Muscle of arm (tissue), 12 donors: ENCODE results near the gene AAMDC. TPM values are rescaled to one million over a fixed set of nuclear protein-coding genes. Genes with fewer than 3 reads are reported as not detected.
"Not testable (repeated sequence)": the region's sequence is repeated elsewhere in the genome, so short reads cannot be mapped to it uniquely, and the experiment has no call there.

ENCODE experiments used
- DNase-seq: peaks from one replicate; pipeline ENCODE4 v3.0.0-alpha.2; 2013
- polyA plus RNA-seq, 12 donors: library from polyadenylated mRNA; unstranded; fragments of 120-200 nt; gene quantifications; one replicate each; pipeline ENCODE4 v1.2.1, GENCODE V29; 2013; ENCODE audit not compliant: insufficient read length in 12 of 12

The AAMDC gene
- polyA plus RNA-seq, 12 donors, result 31.0 to 75.2 (median 41.7) TPM; not detected in 1

DNA sequence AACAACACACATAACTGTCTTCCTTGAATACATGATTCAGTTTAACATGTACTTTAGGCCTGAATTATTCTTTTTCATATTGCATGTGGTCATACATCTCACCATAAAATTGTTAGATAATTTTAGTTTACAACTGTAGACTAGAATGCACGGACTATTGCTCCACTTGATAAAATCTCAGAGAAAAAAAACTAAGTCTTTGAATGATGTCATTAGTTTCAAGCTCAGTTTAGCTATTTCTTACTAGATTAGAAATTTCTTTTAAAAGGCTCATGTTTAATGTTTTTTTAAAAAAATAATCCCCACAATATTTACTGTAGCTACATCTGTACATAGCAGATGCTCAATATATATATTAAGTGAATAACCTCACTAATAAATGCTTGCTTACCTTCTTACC is 5.5 kb upstream of the AAMDC start:
- DNase-seq, result no peak

DNA sequence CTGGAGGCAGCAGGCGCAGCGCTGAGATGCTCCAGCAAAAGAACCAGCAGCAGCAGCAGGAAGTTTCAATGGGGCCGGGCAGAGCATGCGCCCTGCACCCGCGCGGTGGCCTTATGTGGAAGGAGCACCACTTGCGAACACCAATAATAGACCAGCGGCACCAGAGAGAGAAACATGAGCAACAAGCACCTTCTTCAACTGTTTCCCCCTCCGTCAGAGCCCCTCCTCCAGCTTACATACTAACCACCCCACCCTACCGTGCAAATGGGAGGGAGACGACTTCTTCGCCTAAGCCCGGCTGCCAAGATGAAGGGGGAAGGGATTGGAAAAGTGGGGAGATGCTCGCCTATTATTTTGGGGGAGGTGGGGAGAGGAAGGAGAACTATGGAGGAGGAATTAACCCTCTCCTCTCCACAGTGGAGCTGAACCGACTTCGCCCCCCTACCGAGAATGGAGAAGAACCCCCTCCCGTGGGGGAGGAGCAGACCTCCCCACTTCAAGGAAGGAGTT is 1.5 kb upstream of the AAMDC start:
- DNase-seq, result peak; percentile 85

GRCh38 chr11:77819921-77820564 is 901 bp upstream of the AAMDC start:
- peak; percentile 48 for DNase-seq

DNA sequence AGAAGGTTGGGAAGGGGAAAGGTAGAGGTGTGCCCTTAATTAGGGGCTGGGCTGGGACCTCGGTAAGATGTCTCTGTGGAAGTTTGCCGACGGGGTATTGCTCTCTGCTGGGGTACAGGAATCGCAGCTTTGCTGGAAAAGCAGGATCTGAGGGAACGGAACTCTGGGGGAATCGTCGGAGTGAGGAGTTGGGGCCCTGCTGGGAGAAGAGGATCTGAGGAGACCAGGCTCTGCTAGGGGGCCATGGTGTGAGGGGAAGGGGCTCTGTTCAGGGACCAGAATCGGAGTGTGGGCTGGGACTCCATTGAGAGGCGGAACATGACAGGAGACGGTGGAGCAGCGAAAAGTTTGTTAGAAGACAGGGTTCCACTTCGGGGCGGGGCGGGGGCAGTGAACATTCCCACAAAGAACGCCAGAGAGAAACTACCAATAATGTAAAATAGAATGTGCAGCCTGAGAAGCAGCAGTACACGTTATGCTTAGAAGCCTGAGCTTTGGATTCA is 456 bp downstream of the AAMDC start:
- peak; percentile 46 for DNase-seq

DNA sequence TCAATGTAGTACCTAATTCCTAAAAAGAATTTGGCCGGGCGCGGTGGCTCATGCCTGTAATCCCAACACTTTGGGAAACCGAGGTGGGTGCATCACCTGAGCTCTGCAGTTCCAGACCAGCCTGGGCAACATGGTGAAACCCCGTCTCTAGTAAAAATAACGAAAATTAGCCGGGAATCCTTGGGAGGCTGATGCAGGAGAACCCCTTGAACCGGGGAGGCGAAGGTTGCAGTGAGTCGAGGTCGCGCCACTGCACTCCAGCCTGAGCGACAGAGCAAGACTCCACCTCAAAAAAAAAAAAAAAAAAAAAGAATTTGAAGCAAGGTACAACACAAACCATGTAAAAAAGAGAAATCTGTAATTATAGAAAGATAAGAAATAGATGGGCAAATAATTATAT is 1.2 kb downstream of the AAMDC start:
- DNase-seq, result not testable (repeated sequence)

GRCh38 chr11:77823775-77824174 is 2.8 kb downstream of the AAMDC start:
- no peak for DNase-seq

GRCh38 chr11:77828926-77829325 is 8.0 kb downstream of the AAMDC start:
- DNase-seq, result no peak

DNA sequence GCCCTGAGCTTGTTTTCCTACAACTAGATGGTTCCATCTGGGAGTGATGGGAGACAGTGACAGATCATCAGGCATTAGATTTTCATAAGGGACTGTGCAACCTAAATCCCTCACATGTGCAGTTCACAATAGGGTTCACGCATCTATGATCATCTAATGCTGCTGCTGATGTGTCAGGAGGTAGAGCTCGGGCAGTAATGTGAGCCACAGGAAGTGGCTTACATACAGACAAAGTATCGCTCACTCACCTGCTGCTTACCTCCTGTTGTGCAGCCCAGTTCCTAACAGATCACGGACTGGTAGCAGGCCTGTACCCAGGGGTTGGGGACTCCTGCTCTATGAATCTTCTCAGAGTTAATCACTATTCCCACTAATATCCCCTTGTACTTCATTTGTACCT is 12.4 kb downstream of the AAMDC start:
- DNase-seq, result no peak

DNA sequence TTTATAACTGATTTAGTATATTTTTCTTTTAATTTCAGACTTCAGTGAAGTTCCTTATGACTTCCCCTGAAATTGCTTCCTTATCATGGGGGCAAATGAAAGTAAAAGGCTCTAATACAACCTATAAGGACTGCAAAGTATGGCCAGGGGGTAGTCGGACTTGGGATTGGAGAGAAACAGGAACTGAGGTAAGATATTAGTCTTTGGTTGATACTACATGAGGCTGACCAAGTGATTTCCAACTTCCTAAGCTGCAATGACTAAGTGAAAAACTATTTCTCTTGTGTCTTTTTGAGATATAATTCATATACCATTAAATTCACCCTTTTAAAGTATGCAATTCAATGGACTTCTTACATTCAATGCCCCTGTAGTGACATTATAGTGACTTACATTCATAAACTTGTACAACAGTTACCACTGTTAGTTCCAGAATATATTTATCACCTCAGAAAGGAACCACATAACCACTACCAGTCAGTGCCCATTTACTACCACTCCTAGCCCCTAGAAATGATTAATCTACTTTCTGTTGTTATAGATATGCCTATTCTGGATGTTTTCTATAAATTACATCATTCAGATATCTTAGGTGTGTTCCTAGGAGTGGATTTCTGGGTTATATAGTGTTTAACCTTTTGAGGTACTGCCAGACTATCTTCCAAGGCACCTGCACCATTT is 21.6 kb downstream of the AAMDC start:
- DNase-seq, result no peak

DNA sequence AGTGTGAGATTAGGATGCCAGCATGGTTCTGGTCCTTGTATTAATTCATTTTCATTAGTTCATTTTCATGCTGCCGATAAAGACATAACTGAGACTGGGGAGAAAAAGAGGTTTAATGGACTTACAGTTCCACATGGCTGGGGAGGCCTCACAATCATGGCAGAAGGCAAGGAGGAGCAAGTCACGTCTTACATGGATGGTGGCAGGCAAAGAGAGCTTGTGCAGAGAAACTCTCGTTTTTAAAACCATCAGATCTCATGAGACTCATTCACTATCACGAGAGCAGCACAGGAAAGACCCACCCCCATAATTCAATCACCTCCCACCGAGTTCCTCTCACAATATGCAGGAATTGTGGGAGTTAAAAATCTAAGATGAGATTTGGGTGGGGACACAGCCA is 22.8 kb downstream of the AAMDC start:
- not testable (repeated sequence) for DNase-seq

GRCh38 chr11:77851503-77851902 is 30.6 kb downstream of the AAMDC start:
- DNase-seq, result no peak

DNA sequence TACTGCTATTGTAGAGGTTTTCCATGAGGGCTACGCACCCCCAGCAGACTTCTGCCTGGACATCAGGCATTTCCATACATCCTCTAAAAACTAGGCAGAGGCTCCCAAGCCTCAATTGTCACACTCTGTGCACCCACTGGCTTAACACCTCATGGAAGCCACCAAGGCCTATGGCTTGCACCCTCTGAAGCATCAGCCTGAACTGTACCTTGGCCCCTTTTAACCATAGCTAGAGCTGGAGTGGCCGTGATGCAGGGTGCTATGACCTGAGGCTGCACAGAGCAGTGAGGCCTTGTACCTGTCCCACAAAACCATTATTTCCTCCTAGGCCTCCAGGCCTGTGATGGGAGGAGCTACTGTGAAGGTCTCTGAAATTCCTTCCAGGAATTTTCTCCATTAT is 33.9 kb downstream of the AAMDC start:
- no peak for DNase-seq

DNA sequence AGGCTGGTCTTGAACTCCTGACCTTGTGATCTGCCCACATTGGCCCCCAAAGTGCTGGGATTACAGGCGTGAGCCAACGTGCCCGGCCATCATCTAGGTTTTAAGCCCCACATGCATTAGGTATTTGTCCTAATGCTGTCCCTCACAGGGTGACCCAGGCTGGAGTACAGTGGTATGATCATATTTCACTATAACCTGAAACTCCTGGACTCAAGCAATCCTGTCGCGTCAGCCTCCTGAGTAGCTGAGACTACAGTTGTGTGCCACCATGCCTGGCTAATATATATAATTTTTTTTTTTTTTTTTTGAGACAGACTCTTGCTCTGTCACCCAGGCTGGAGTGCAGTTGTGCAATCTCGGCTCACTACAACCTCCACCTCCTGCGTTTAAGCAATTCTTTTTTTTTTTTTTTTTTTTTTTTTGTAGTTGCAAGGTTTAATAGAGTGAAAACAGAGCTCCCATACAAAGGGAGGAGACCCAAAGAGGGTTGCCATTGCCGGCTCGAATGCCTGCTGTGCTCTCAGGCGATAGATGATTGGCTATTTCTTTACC is 37.0 kb downstream of the AAMDC start:
- DNase-seq, result not testable (repeated sequence)

GRCh38 chr11:77861444-77861843 is 40.5 kb downstream of the AAMDC start:
- not testable (repeated sequence) for DNase-seq

GRCh38 chr11:77865805-77866204 is 44.9 kb downstream of the AAMDC start:
- no peak for DNase-seq

- no peak for DNase-seq
These were observed 45.4 kb downstream of the AAMDC start for GRCh38 chr11:77866336-77866735.

DNA sequence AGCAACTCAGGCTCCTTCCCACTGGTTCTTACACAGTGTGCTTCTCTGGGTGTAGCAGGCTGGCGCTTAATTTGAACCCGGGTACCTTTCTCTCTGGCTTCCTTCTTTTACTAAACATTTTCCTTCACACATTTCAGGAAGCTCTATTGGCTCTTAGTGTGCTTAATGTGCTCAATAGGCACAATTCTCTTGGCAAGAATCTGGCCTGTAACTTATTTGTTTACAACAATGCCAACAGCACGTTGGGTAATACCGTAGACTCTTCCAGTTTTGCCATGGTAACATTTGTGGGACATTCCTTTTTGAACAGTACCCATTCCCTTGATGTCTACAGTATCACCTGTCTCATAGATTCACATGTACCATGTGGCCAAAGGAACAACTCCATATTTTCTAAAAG is 47.8 kb downstream of the AAMDC start:
- no peak for DNase-seq

- no peak for DNase-seq
These were observed 50.9 kb downstream of the AAMDC start for GRCh38 chr11:77871855-77872254.

DNA sequence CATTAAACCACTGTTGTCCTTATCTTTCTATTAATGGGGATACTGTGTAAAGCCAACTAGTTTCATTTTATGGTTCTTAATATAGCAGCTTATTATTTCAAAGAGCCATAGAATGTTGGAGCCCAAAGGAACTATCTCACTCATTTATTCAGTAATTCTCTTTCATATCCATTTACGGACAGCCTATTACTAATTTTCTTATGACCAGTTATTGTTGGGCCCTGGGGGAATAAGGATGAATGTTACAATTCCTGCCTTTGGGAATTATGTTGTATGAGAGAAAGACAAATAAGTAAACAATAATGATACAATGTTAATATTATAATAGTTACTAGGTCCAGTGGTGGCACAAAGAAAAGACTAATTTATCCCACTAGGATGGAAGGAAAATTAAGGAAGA is 52.4 kb downstream of the AAMDC start:
- no peak for DNase-seq

DNA sequence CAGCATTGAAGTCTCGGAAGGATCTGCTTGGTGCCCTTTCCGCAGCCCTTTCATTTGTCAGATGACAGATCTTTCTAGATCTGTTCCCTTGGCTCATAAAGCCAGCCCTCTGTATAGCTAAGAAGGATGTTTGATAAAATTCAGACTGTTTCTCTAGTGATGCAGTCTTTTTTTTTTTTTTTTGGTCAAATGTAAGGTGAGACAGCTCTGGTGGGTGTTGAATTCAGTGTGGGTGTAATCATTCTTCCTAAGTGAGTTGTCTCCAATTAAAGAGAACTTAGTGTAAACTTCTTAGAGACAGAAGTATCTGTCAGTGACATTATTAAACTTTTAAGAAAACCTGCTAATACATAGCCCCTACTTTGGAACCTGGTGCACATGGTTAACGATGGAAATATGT is 53.3 kb downstream of the AAMDC start:
- no peak for DNase-seq

- no peak for DNase-seq
These were observed 55.1 kb downstream of the AAMDC start for GRCh38 chr11:77876045-77876444.

DNA sequence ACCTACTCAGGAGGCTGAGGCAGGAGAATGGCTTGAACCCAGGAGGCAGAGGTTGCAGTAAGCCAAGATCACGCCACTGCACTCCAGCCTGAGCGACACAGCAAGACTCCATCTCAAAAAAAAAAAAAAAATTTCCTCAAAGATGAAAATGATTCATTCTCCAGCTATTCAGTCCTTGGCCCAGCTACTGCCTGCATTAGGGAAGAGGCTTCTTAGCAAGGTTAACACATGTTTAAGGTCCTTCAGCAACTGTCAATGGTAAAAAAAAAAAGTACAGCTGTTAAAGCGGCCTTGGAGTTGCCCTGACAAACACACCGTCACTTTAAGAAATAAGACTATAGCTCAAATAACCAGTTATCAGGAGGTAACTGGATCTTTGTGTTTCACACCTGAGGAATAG is 57.3 kb downstream of the AAMDC start:
- peak; percentile 10 for DNase-seq

DNA sequence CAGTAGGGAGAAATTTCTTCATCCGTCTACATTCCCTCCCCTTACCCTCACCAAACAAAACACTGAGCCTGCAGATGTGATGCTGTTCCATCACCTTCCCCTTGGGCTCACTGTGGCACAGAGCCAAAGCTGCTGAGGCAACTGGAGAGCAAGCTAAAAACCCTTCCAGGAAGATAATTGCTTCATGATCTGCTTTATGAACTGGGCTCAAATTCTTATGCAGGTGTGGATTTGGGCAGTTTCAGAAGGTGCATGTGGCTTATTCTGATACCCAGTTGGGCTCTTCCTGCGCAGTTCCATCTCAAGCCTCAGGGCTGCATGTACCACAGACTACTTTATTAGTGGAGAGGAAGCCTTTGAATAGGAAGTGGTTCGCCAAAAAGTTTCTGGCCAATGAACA is 58.3 kb downstream of the AAMDC start:
- DNase-seq, result peak; percentile 57
